Esophagus muscularis mucosa (tissue), 4 donors: ENCODE results near the gene WNT8B.
A peak's percentile ranks its signal among the peaks of the same experiment; 100 is the strongest.

Source experiments
- CTCF ChIP-seq, 3 experiments: fragments of 200-600 bp in 2 of 3; fragments of 450-650 bp in 1 of 3; sonication (generic) in 2 of 3; IDR thresholded peaks; one replicate each; pipeline ENCODE4 v1.5.1; 2017 to 2019; ENCODE audit warnings: antibody characterized with exemption in 3 of 3, mild to moderate bottlenecking in 2 of 3, moderate library complexity in 1 of 3
- EP300 ChIP-seq: sonication (generic); formaldehyde crosslinking; IDR thresholded peaks from one replicate; pipeline ENCODE4 v1.6.1; 2017; ENCODE audit warnings: antibody characterized with exemption
- POLR2A ChIP-seq: fragments of 450-650 bp; IDR thresholded peaks from one replicate; pipeline ENCODE4 v1.6.1; 2017; ENCODE audit warnings: antibody characterized with exemption, moderate library complexity, mild to moderate bottlenecking, low read depth
- POLR2AphosphoS5 ChIP-seq, 2 donors: sonication (generic); formaldehyde crosslinking; IDR thresholded peaks; one replicate each; pipeline ENCODE4 v1.6.1; 2017; ENCODE audit warnings: antibody characterized with exemption in 2 of 2

GRCh38 chr10:100518761-100519241, 56.0 kb downstream of the WNT8B start:
- TF ChIP-seq CTCF (IDR thresholded peaks at IDR 0.05), result peak; percentile 63 to 72 (median 63)
- no peak for TF ChIP-seq EP300
- TF ChIP-seq POLR2A, result no peak
- no peak for TF ChIP-seq POLR2AphosphoS5 (IDR thresholded peaks at IDR 0.05)
